Measurements from ENCODE around the gene OSBPL6.
"Not testable (repeated sequence)": the region's sequence is repeated elsewhere in the genome, so short reads cannot be mapped to it uniquely, and the experiment has no call there.

OSBPL6 gene

GRCh38 chr2:178197791-178198190 is 3.5 kb downstream of the OSBPL6 start:
- in situ Hi-C loops (cut with MboI; ENCODE audit: low sequenced_read_pairs) = no loop called here

- in situ Hi-C loops (cut with MboI; ENCODE audit: low sequenced_read_pairs) = not testable (repeated sequence)
Measured at GRCh38 chr2:178198441-178198840, 4.1 kb downstream of the OSBPL6 start.

GRCh38 chr2:178199334-178199733 is 5.0 kb downstream of the OSBPL6 start:
- in situ Hi-C loops (cut with MboI; ENCODE audit: low sequenced_read_pairs) = no loop called here

GRCh38 chr2:178200331-178200730 is 6.0 kb downstream of the OSBPL6 start:
- in situ Hi-C loops (cut with MboI; ENCODE audit: low sequenced_read_pairs) = no loop called here

GRCh38 chr2:178202927-178203326 is 8.6 kb downstream of the OSBPL6 start:
- in situ Hi-C loops (cut with MboI; ENCODE audit: low sequenced_read_pairs) = no loop called here

- in situ Hi-C loops (cut with MboI; ENCODE audit: low sequenced_read_pairs) = no loop called here
Measured at GRCh38 chr2:178204977-178205376, 10.7 kb downstream of the OSBPL6 start.

GRCh38 chr2:178205853-178206521 is 11.7 kb downstream of the OSBPL6 start:
- in situ Hi-C loops (cut with MboI; ENCODE audit: low sequenced_read_pairs) = no loop called here

GRCh38 chr2:178208336-178208735 is 14.0 kb downstream of the OSBPL6 start:
- in situ Hi-C loops (cut with MboI; ENCODE audit: low sequenced_read_pairs) = no loop called here

GRCh38 chr2:178208817-178209216 is 14.5 kb downstream of the OSBPL6 start:
- in situ Hi-C loops (cut with MboI; ENCODE audit: low sequenced_read_pairs) = no loop called here

- in situ Hi-C loops (cut with MboI; ENCODE audit: low sequenced_read_pairs) = no loop called here
Measured at GRCh38 chr2:178211460-178211859, 17.1 kb downstream of the OSBPL6 start.

- in situ Hi-C loops (cut with MboI; ENCODE audit: low sequenced_read_pairs) = no loop called here
Measured at GRCh38 chr2:178211943-178212342, 17.6 kb downstream of the OSBPL6 start.

GRCh38 chr2:178213991-178214390 is 19.7 kb downstream of the OSBPL6 start:
- in situ Hi-C loops (cut with MboI; ENCODE audit: low sequenced_read_pairs) = no loop called here

GRCh38 chr2:178219247-178219646 is 24.9 kb downstream of the OSBPL6 start:
- in situ Hi-C loops (cut with MboI; ENCODE audit: low sequenced_read_pairs) = no loop called here

- in situ Hi-C loops (cut with MboI; ENCODE audit: low sequenced_read_pairs) = no loop called here
Measured at GRCh38 chr2:178220814-178221213, 26.5 kb downstream of the OSBPL6 start.

GRCh38 chr2:178221556-178221955 is 27.2 kb downstream of the OSBPL6 start:
- in situ Hi-C loops (cut with MboI; ENCODE audit: low sequenced_read_pairs) = no loop called here

GRCh38 chr2:178223806-178224205 is 29.5 kb downstream of the OSBPL6 start:
- in situ Hi-C loops (cut with MboI; ENCODE audit: low sequenced_read_pairs) = no loop called here

- in situ Hi-C loops (cut with MboI; ENCODE audit: low sequenced_read_pairs) = no loop called here
Measured at GRCh38 chr2:178225006-178225805, 30.9 kb downstream of the OSBPL6 start.

- in situ Hi-C loops (cut with MboI; ENCODE audit: low sequenced_read_pairs) = no loop called here
Measured at GRCh38 chr2:178227187-178227586, 32.9 kb downstream of the OSBPL6 start.

GRCh38 chr2:178229927-178230326 is 35.6 kb downstream of the OSBPL6 start:
- in situ Hi-C loops (cut with MboI; ENCODE audit: low sequenced_read_pairs) = no loop called here

- in situ Hi-C loops (cut with MboI; ENCODE audit: low sequenced_read_pairs) = no loop called here
Measured at GRCh38 chr2:178230396-178230795, 36.1 kb downstream of the OSBPL6 start.

- in situ Hi-C loops (cut with MboI; ENCODE audit: low sequenced_read_pairs) = no loop called here
Measured at GRCh38 chr2:178233428-178233827, 39.1 kb downstream of the OSBPL6 start.

GRCh38 chr2:178234648-178235047 is 40.3 kb downstream of the OSBPL6 start:
- in situ Hi-C loops (cut with MboI; ENCODE audit: low sequenced_read_pairs) = no loop called here
